Hepatocyte (in vitro differentiated cells): ENCODE data around the gene NPHP1.
"Not testable (repeated sequence)": the region's sequence is repeated elsewhere in the genome, so short reads cannot be mapped to it uniquely, and the experiment has no call there.

Experiments used
- EZH2 ChIP-seq: fragments of 200-600 bp; sonication (generic); IDR thresholded peaks from 2 replicates; pipeline ENCODE4 v1.6.1; 2016; ENCODE audit warnings: antibody characterized with exemption, mild to moderate bottlenecking, borderline replicate concordance
- TF ChIP-seq, protein P1 (sequence below): fragments of 200-600 bp; sonication (generic); IDR thresholded peaks from 2 replicates; pipeline ENCODE4 v1.5.1; 2016; ENCODE audit warnings: antibody characterized with exemption, mild to moderate bottlenecking; ENCODE audit not compliant: poor library complexity

GRCh38 chr2:110093924-110094323, 110.9 kb downstream of the NPHP1 start:
- TF ChIP-seq, protein P1, sequence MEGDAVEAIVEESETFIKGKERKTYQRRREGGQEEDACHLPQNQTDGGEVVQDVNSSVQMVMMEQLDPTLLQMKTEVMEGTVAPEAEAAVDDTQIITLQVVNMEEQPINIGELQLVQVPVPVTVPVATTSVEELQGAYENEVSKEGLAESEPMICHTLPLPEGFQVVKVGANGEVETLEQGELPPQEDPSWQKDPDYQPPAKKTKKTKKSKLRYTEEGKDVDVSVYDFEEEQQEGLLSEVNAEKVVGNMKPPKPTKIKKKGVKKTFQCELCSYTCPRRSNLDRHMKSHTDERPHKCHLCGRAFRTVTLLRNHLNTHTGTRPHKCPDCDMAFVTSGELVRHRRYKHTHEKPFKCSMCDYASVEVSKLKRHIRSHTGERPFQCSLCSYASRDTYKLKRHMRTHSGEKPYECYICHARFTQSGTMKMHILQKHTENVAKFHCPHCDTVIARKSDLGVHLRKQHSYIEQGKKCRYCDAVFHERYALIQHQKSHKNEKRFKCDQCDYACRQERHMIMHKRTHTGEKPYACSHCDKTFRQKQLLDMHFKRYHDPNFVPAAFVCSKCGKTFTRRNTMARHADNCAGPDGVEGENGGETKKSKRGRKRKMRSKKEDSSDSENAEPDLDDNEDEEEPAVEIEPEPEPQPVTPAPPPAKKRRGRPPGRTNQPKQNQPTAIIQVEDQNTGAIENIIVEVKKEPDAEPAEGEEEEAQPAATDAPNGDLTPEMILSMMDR: not testable (repeated sequence)
- not testable (repeated sequence) for TF ChIP-seq EZH2
